HEK293T (cell line): Measurements from ENCODE around the gene CNTD1.

Experiments used
- BHLHE40 ChIP-seq: fragments of 450-650 bp; IDR thresholded peaks from 2 replicates; pipeline ENCODE4 v1.6.1; 2016; ENCODE audit warnings: mild to moderate bottlenecking, moderate library complexity, borderline replicate concordance
- CTBP1 ChIP-seq: fragments of 450-650 bp; IDR thresholded peaks from 2 replicates; pipeline ENCODE4 v1.6.1; 2016; ENCODE audit warnings: borderline replicate concordance
- ELF4 ChIP-seq: fragments of 450-650 bp; IDR thresholded peaks from 2 replicates; pipeline ENCODE4 v1.6.1; 2017; ENCODE audit warnings: antibody characterized with exemption
- FOXA1 ChIP-seq: fragments of 450-650 bp; IDR thresholded peaks from 2 replicates; pipeline ENCODE4 v1.6.1; 2016; ENCODE audit warnings: mild to moderate bottlenecking
- FOXK2 ChIP-seq: fragments of 450-650 bp; IDR thresholded peaks from 2 replicates; pipeline ENCODE4 v1.6.1; 2016; ENCODE audit warnings: mild to moderate bottlenecking
- FOXM1 ChIP-seq: fragments of 450-650 bp; IDR thresholded peaks from 2 replicates; pipeline ENCODE4 v1.6.1; 2017; ENCODE audit warnings: mild to moderate bottlenecking, borderline replicate concordance
- HDGF ChIP-seq: fragments of 450-650 bp; IDR thresholded peaks from 2 replicates; pipeline ENCODE4 v1.6.1; 2017; ENCODE audit warnings: antibody characterized with exemption, borderline replicate concordance
- LEF1 ChIP-seq: fragments of 450-650 bp; IDR thresholded peaks from 2 replicates; pipeline ENCODE4 v1.6.1; 2017; ENCODE audit warnings: mild to moderate bottlenecking, borderline replicate concordance
- SP1 ChIP-seq: fragments of 450-650 bp; IDR thresholded peaks from 2 replicates; pipeline ENCODE4 v1.6.1; 2017
- SUZ12 ChIP-seq: fragments of 450-650 bp; IDR thresholded peaks from 2 replicates; pipeline ENCODE4 v1.6.1; 2016; ENCODE audit warnings: mild to moderate bottlenecking
- TARDBP ChIP-seq: fragments of 450-650 bp; IDR thresholded peaks from 2 replicates; pipeline ENCODE4 v1.6.1; 2016
- ZNF384 ChIP-seq: fragments of 450-650 bp; IDR thresholded peaks from 2 replicates; pipeline ENCODE4 v1.6.1; 2016
- TF ChIP-seq, protein P1 (sequence below): fragments of 450-650 bp; IDR thresholded peaks from 2 replicates; pipeline ENCODE4 v1.6.1; 2016

DNA sequence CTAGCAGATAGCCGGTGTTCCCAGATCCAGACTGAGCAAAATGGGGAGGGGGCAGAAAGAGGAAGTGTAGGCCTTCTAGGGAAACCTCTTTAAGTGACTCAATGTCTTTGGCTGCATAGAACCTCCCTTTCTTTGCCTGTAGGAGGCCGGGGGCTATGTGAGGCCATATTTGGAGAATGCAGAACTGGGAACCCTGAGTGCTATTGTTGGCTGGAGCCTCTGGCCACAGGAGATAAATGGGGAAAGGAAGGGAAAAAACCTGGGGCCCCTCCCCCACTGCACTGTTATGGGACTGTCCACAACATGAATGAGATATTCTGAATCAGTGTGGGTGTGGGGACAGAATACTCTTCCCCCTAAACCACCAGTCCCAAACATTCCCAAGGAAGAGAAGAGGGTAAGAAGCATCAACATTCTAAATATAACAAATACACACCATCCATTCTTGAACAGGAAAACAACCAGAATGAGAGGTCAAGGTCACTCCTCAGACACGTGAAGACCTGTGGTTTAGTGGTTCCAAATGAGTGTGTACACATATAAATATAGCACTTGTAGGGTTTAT lies 23.0 kb upstream of the CNTD1 start:
- no peak for TF ChIP-seq HDGF
- no peak for TF ChIP-seq ZNF384
- no peak for TF ChIP-seq FOXK2
- no peak for TF ChIP-seq FOXA1
- no peak for TF ChIP-seq SP1
- no peak for TF ChIP-seq SUZ12
- TF ChIP-seq CTBP1: no peak
- TF ChIP-seq FOXM1: no peak
- no peak for TF ChIP-seq TARDBP
- TF ChIP-seq, protein P1, sequence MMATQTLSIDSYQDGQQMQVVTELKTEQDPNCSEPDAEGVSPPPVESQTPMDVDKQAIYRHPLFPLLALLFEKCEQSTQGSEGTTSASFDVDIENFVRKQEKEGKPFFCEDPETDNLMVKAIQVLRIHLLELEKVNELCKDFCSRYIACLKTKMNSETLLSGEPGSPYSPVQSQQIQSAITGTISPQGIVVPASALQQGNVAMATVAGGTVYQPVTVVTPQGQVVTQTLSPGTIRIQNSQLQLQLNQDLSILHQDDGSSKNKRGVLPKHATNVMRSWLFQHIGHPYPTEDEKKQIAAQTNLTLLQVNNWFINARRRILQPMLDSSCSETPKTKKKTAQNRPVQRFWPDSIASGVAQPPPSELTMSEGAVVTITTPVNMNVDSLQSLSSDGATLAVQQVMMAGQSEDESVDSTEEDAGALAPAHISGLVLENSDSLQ: no peak
- TF ChIP-seq BHLHE40: no peak
- TF ChIP-seq LEF1: no peak
- no peak for TF ChIP-seq ELF4
